HepG2 (cell line): Measurements from ENCODE around the gene GSK3A. TPM values are rescaled to one million over a fixed set of nuclear protein-coding genes. Genes with fewer than 3 reads are reported as not detected.

ENCODE experiments used
- E2F1 ChIP-seq: sonication (generic); formaldehyde crosslinking; IDR thresholded peaks from 2 replicates; pipeline ENCODE4 v1.5.0; 2020; ENCODE audit warnings: missing genetic modification reagents
- ELF1 ChIP-seq: sonication (generic); formaldehyde crosslinking; IDR thresholded peaks from 2 replicates; pipeline ENCODE4 v1.4.0; 2020; ENCODE audit warnings: missing genetic modification reagents
- GMEB1 ChIP-seq: sonication (generic); formaldehyde crosslinking; IDR thresholded peaks from 2 replicates; pipeline ENCODE4 v1.5.1; 2020; ENCODE audit warnings: missing genetic modification reagents, mild to moderate bottlenecking, borderline replicate concordance
- KAT8 ChIP-seq: IDR thresholded peaks from 2 replicates; pipeline ENCODE4 v1.6.1; 2016; ENCODE audit warnings: missing genetic modification reagents, missing compliant biosample characterization
- KMT2B ChIP-seq: IDR thresholded peaks from 2 replicates; pipeline ENCODE4 v1.6.1; 2016; ENCODE audit warnings: missing genetic modification reagents, missing compliant biosample characterization
- NCOR1 ChIP-seq: fragments of 200-600 bp; sonication (generic); IDR thresholded peaks from 2 replicates; pipeline ENCODE4 v1.7.0; 2017; ENCODE audit warnings: antibody characterized with exemption, low read length, borderline replicate concordance
- SAFB2 ChIP-seq: sonication (generic); formaldehyde crosslinking; IDR thresholded peaks from 2 replicates; pipeline ENCODE4 v1.5.1; 2020; ENCODE audit warnings: missing genetic modification reagents, low read depth, mild to moderate bottlenecking, borderline replicate concordance
- SALL2 ChIP-seq: sonication (generic); formaldehyde crosslinking; IDR thresholded peaks from 2 replicates; pipeline ENCODE4 v1.8.1; 2023; ENCODE audit warnings: mild to moderate bottlenecking, missing genetic modification reagents, inconsistent platforms
- THYN1 ChIP-seq: sonication (generic); formaldehyde crosslinking; IDR thresholded peaks from 2 replicates; pipeline ENCODE4 v1.8.1; 2023; ENCODE audit warnings: low read depth, mild to moderate bottlenecking, moderate library complexity, missing genetic modification reagents, borderline replicate concordance
- ZFP36L1 ChIP-seq: sonication (generic); formaldehyde crosslinking; IDR thresholded peaks from 2 replicates; pipeline ENCODE4 v1.8.0; 2022; ENCODE audit warnings: mild to moderate bottlenecking, missing genetic modification reagents, moderate library complexity
- ZNF280D ChIP-seq: sonication (generic); formaldehyde crosslinking; IDR thresholded peaks from 2 replicates; pipeline ENCODE4 v1.5.1; 2020; ENCODE audit warnings: mild to moderate bottlenecking, missing genetic modification reagents
- ZSCAN20 ChIP-seq: sonication (generic); formaldehyde crosslinking; IDR thresholded peaks from 2 replicates; pipeline ENCODE4 v1.4.0; 2020; ENCODE audit warnings: missing genetic modification reagents, mild to moderate bottlenecking, borderline replicate concordance
- polyA plus RNA-seq, 8 experiments: library from polyadenylated mRNA; depleted of rRNA in 3 of 8; stranded (reverse) in 7 of 8; unstranded in 1 of 8; fragments of >200 nt; fragmentation: Illumina TruSeq in 4 of 8; extraction: Trizol in 4 of 8; gene quantifications; 2 replicates each; pipeline versions ENCODE4 v1.2.1 to v1.2.3, GENCODE V29; 2011 to 2016; ENCODE audit warnings: low read depth in 4 of 8, missing spikeins in 1 of 8, mixed read lengths in 1 of 8; ENCODE audit not compliant: insufficient read depth in 1 of 8
- total RNA-seq, 5 experiments: library from RNA; depleted of rRNA; stranded (reverse); fragments of >200 nt; fragmentation: Illumina TruSeq; extraction: Trizol; gene quantifications; 2 replicates each; pipeline ENCODE4 v1.2.3, GENCODE V29; 2016; ENCODE audit warnings: low read depth in 1 of 5
- TF ChIP-seq, protein P1 (sequence below): sonication (generic); formaldehyde crosslinking; IDR thresholded peaks from 2 replicates; pipeline ENCODE4 v1.4.0; 2020; ENCODE audit warnings: missing genetic modification reagents
- TF ChIP-seq, protein P2 (sequence below): sonication (generic); formaldehyde crosslinking; IDR thresholded peaks from 2 replicates; pipeline ENCODE4 v1.4.0; 2020; ENCODE audit warnings: missing genetic modification reagents, mild to moderate bottlenecking, borderline replicate concordance
- TF ChIP-seq, protein P3 (sequence below): sonication (generic); formaldehyde crosslinking; IDR thresholded peaks from 2 replicates; pipeline ENCODE4 v1.8.0; 2023; ENCODE audit warnings: mild to moderate bottlenecking, missing genetic modification reagents

GSK3A gene
- total and polyA plus RNA-seq, 2 of the 13 experiments (the other 11 are each of a cell fraction or from before 2014, with no cell fraction given) = 16.9 to 52.5 TPM

DNA sequence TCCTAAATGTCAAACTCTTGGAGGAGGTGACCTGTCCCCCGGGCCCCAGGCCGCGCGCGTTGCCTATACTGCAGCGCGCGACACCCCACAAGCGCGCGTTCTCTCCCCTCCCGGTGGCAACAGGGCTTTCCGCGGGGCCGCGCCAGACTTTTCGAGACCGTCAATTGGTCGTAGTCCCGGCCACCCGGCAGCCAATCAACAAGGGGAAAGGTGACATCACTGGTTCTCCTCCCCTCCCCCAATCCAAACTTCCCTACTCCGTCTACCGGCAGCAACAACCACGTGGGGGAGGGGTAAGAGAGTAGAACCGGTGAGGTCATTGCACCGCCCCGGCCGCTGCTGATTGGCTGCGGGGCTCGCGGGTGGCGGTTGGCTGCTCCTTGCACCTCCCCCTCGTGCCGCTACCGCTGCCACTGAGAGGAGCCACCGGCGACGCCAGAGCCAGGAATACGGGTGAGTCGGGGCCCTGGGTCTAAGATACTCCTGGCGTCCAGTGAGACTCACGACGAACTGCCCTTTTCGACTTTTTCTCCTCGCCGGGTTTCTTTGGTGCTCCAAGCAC lies 25.8 kb upstream of the GSK3A start (continued):
- TF ChIP-seq, protein P1, sequence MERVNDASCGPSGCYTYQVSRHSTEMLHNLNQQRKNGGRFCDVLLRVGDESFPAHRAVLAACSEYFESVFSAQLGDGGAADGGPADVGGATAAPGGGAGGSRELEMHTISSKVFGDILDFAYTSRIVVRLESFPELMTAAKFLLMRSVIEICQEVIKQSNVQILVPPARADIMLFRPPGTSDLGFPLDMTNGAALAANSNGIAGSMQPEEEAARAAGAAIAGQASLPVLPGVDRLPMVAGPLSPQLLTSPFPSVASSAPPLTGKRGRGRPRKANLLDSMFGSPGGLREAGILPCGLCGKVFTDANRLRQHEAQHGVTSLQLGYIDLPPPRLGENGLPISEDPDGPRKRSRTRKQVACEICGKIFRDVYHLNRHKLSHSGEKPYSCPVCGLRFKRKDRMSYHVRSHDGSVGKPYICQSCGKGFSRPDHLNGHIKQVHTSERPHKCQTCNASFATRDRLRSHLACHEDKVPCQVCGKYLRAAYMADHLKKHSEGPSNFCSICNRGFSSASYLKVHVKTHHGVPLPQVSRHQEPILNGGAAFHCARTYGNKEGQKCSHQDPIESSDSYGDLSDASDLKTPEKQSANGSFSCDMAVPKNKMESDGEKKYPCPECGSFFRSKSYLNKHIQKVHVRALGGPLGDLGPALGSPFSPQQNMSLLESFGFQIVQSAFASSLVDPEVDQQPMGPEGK = peak; percentile 60
- TF ChIP-seq ZSCAN20 (no peak), SAFB2 (CRISPR knock-in tag) (no peak), THYN1 (CRISPR knock-in tag) (no peak), E2F1 (peak; percentile 50; the same call in 1 of the 2 replicates), ZFP36L1 (CRISPR knock-in tag) (peak; percentile 72; the same call in 1 of the 2 replicates), ZNF280D (CRISPR knock-in tag) (0 out of 2 replicates have a peak, but pooled peaks have one; percentile 1), GMEB1 (CRISPR knock-in tag) (peak; percentile 69; the same call in 1 of the 2 replicates), NCOR1 (peak; percentile 36; the same call in 1 of the 2 replicates), ELF1 (peak; percentile 67), KAT8 (CRISPR knock-in tag) (peak; percentile 67; the same call in 1 of the 2 replicates), SALL2 (CRISPR knock-in tag) (no peak; the same call in 1 of the 2 replicates), KMT2B (CRISPR knock-in tag) (peak; percentile 36; the same call in 1 of the 2 replicates)
- TF ChIP-seq, protein P2, sequence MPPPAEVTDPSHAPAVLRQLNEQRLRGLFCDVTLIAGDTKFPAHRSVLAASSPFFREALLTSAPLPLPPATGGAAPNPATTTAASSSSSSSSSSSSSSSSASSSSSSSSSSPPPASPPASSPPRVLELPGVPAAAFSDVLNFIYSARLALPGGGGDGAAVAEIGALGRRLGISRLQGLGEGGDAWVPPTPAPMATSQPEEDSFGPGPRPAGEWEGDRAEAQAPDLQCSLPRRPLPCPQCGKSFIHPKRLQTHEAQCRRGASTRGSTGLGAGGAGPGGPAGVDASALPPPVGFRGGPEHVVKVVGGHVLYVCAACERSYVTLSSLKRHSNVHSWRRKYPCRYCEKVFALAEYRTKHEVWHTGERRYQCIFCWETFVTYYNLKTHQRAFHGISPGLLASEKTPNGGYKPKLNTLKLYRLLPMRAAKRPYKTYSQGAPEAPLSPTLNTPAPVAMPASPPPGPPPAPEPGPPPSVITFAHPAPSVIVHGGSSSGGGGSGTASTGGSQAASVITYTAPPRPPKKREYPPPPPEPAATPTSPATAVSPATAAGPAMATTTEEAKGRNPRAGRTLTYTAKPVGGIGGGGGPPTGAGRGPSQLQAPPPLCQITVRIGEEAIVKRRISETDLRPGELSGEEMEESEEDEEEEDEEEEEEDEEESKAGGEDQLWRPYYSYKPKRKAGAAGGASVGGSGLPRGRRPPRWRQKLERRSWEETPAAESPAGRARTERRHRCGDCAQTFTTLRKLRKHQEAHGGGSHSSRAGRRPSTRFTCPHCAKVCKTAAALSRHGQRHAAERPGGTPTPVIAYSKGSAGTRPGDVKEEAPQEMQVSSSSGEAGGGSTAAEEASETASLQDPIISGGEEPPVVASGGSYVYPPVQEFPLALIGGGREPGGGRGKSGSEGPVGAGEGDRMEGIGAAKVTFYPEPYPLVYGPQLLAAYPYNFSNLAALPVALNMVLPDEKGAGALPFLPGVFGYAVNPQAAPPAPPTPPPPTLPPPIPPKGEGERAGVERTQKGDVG = peak; percentile 38; the same call in 1 of the 2 replicates
- TF ChIP-seq, protein P3, sequence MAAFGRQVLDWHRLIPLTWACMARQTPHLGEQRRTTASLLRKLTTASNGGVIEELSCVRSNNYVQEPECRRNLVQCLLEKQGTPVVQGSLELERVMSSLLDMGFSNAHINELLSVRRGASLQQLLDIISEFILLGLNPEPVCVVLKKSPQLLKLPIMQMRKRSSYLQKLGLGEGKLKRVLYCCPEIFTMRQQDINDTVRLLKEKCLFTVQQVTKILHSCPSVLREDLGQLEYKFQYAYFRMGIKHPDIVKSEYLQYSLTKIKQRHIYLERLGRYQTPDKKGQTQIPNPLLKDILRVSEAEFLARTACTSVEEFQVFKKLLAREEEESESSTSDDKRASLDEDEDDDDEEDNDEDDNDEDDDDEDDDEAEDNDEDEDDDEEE (CRISPR knock-in tag) = 0 out of 2 replicates have a peak, but pooled peaks have one; percentile 57
